ENCODE results near the gene ASCC1. TPM values are rescaled to one million over a fixed set of nuclear protein-coding genes. Genes with fewer than 3 reads are reported as not detected.
"Not testable (repeated sequence)": the region's sequence is repeated elsewhere in the genome, so short reads cannot be mapped to it uniquely, and the experiment has no call there.

The ASCC1 gene
- total RNA-seq, 4 donors from 2014 or later, result 24.4 to 42.4 (median 35.2) TPM

GRCh38 chr10:72227826-72228225 lies 11.8 kb upstream of the ASCC1 start:
- TF ChIP-seq POLR2AphosphoS5 (IDR thresholded peaks at IDR 0.05), result no peak
- TF ChIP-seq CTCF (IDR thresholded peaks at IDR 0.05), result no peak
- TF ChIP-seq EP300 (IDR thresholded peaks at IDR 0.05), result no peak
- TF ChIP-seq POLR2A (IDR thresholded peaks at IDR 0.05), result no peak
- H3K27me3 ChIP-seq, result no peaks in the 10 kb centered on the region
- no peak for ATAC-seq
- peaks cover 20 to 76% (median 22%) of the 10 kb centered on the region in 3 donors for H3K4me1 ChIP-seq
- H3K9me3 ChIP-seq, result no peaks in the 10 kb centered on the region
- no peak overlapping the region for H3K4me3 ChIP-seq
- peak overlapping the region in 3 of 4 donors; percentile 61 to 72 (median 61) for H3K27ac ChIP-seq
- WGBS, 2 donors (ENCODE audit: low coverage in 1 of 2), result 77 to 81% methylated on average over 3 to 6 of the region's 6 CpGs
- peaks cover 0 to 55% of the 10 kb centered on the region in 2 donors for H3K36me3 ChIP-seq

- H3K27ac ChIP-seq, result peak overlapping the region in 2 of 4 donors; percentile 75 to 81
These were observed 10.4 kb upstream of the ASCC1 start for GRCh38 chr10:72226418-72227027.

GRCh38 chr10:72224191-72224590 lies 8.1 kb upstream of the ASCC1 start:
- Histone ChIP-seq H3K4me1 (peaks cover 12 to 90% (median 30%) of the 10 kb centered on the region in 3 donors), H3K36me3 (peaks cover 0 to 48% of the 10 kb centered on the region in 2 donors), H3K27ac (peak overlapping the region; percentile 66 to 81 (median 74))
- not testable (repeated sequence) for H3K4me3 ChIP-seq, H3K27me3 ChIP-seq, H3K9me3 ChIP-seq, ATAC-seq
- 83% methylated on average over 3 to 6 of the region's 6 CpGs for WGBS, 2 donors (ENCODE audit: low coverage in 1 of 2)

More at GRCh38 chr10:72226418-72227027, 10.4 kb upstream of the ASCC1 start:
- ATAC-seq, result no peak
- peaks cover 20 to 88% (median 26%) of the 10 kb centered on the region in 3 donors for H3K4me1 ChIP-seq
- H3K4me3 ChIP-seq, result no peak overlapping the region
- H3K27me3 ChIP-seq, result no peaks in the 10 kb centered on the region
- no peak for TF ChIP-seq POLR2A (IDR thresholded peaks at IDR 0.05)
- no peak for TF ChIP-seq EP300 (IDR thresholded peaks at IDR 0.05)
- no peak for TF ChIP-seq CTCF (IDR thresholded peaks at IDR 0.05)
- TF ChIP-seq POLR2AphosphoS5 (IDR thresholded peaks at IDR 0.05), result no peak
- WGBS, 2 donors (ENCODE audit: low coverage in 1 of 2), result 73 to 88% methylated on average over 2 to 6 of the region's 6 CpGs
- H3K36me3 ChIP-seq, result peaks cover 0 to 44% of the 10 kb centered on the region in 2 donors
- H3K9me3 ChIP-seq, result no peaks in the 10 kb centered on the region

GRCh38 chr10:72223743-72224101 lies 7.6 kb upstream of the ASCC1 start:
- 20% methylated on average over 1 of the region's 1 CpG; no CpG with 5 or more reads in 1 of the 2 donors for WGBS, 2 donors (ENCODE audit: low coverage in 1 of 2)
- Histone ChIP-seq H3K9me3 (no peaks in the 10 kb centered on the region), H3K36me3 (peaks cover 0 to 48% of the 10 kb centered on the region in 2 donors), H3K27ac (peak overlapping the region; percentile 66 to 81 (median 74)), H3K4me3 (no peak overlapping the region), H3K4me1 (peaks cover 11 to 90% (median 32%) of the 10 kb centered on the region in 3 donors), H3K27me3 (no peaks in the 10 kb centered on the region)
- no peak for TF ChIP-seq EP300 (IDR thresholded peaks at IDR 0.05)
- TF ChIP-seq POLR2A (IDR thresholded peaks at IDR 0.05), result no peak
- TF ChIP-seq POLR2AphosphoS5 (IDR thresholded peaks at IDR 0.05), result no peak
- no peak for TF ChIP-seq CTCF (IDR thresholded peaks at IDR 0.05)
- peak; percentile 76 for ATAC-seq

GRCh38 chr10:72221278-72221677 lies 5.2 kb upstream of the ASCC1 start:
- 100% methylated on average over 1 of the region's 1 CpG; no CpG with 5 or more reads in 1 of the 2 donors for WGBS, 2 donors (ENCODE audit: low coverage in 1 of 2)
- Histone ChIP-seq H3K27me3 (no peaks in the 10 kb centered on the region), H3K36me3 (peaks cover 0 to 42% of the 10 kb centered on the region in 2 donors), H3K27ac (peak overlapping the region in 2 of 4 donors; percentile 81 to 92), H3K4me3 (no peak overlapping the region), H3K4me1 (peaks cover 5 to 95% (median 28%) of the 10 kb centered on the region in 3 donors), H3K9me3 (no peaks in the 10 kb centered on the region)
- ATAC-seq, result no peak
- TF ChIP-seq CTCF (IDR thresholded peaks at IDR 0.05), result no peak
- no peak for TF ChIP-seq POLR2AphosphoS5 (IDR thresholded peaks at IDR 0.05)
- no peak for TF ChIP-seq POLR2A (IDR thresholded peaks at IDR 0.05)
- no peak for TF ChIP-seq EP300 (IDR thresholded peaks at IDR 0.05)

Measured in gastroesophageal sphincter (tissue), 4 donors.